Lower lobe of right lung (tissue), 2 donors: ENCODE results near the gene DYNLL2. TPM values are rescaled to one million over a fixed set of nuclear protein-coding genes. Genes with fewer than 3 reads are reported as not detected.

Experiments
- ATAC-seq, 2 donors: fragments of 200-7000 bp; cut with Tn5 transposase; one replicate each; pipeline ENCODE4 v1.9.1; 2020 to 2022; ENCODE audit warnings: mild to moderate bottlenecking in 2 of 2, moderate library complexity in 2 of 2
- DNase-seq: peaks from one replicate; pipeline ENCODE4 v3.0.0-alpha.2; 2020
- H3K27ac ChIP-seq: fragments of 200-600 bp; one replicate; pipeline ENCODE4 v1.8.0; 2022
- H3K27me3 ChIP-seq: fragments of 200-600 bp; one replicate; pipeline ENCODE4 v1.8.0; 2022; ENCODE audit warnings: low read depth
- H3K36me3 ChIP-seq: fragments of 200-600 bp; one replicate; pipeline ENCODE4 v1.8.0; 2022; ENCODE audit warnings: mild to moderate bottlenecking
- H3K4me1 ChIP-seq: fragments of 200-600 bp; one replicate; pipeline ENCODE4 v1.8.0; 2022
- H3K4me3 ChIP-seq: fragments of 200-600 bp; one replicate; pipeline ENCODE4 v1.8.0; 2022; ENCODE audit warnings: mild to moderate bottlenecking
- H3K9me3 ChIP-seq: fragments of 200-600 bp; one replicate; pipeline ENCODE4 v1.8.0; 2022
- CTCF ChIP-seq: fragments of 200-600 bp; IDR thresholded peaks from one replicate; pipeline ENCODE4 v1.8.0; 2022; ENCODE audit warnings: antibody characterized with exemption, mild to moderate bottlenecking
- intact Hi-C: fragments of 100-400 bp; cut with DNase I; formaldehyde crosslinking; loops from one replicate; pipeline ENCODE4 v1.11.0; 2022
- total RNA-seq: library from RNA; stranded (reverse); fragmentation: NEBNext Ultra II Directional; extraction: Animal tissue kit (Norgen Biotek cat#: 25700); gene quantifications from one replicate; pipeline ENCODE4 v1.2.1, GENCODE V29; 2021
- donor health status: DM: no; HTN: yes; CAD: no; lungs with severe emphysema.

Gene DYNLL2
- total RNA-seq, 1 donor from 2014 or later, result 33.8 TPM

GRCh38 chr17:58052407-58052806 is 30.8 kb upstream of the DYNLL2 start:
- Histone ChIP-seq H3K36me3 (no peaks in the 10 kb centered on the region), H3K9me3 (no peaks in the 10 kb centered on the region), H3K4me1 (no peaks in the 10 kb centered on the region), H3K27me3 (no peaks in the 10 kb centered on the region), H3K27ac (no peak overlapping the region), H3K4me3 (no peak overlapping the region)
- no peak for TF ChIP-seq CTCF
- intact Hi-C loops, result no loop called here
- no peak for DNase-seq
- ATAC-seq, result no peak

- H3K27me3 ChIP-seq, result no peaks in the 10 kb centered on the region
- TF ChIP-seq CTCF, result no peak
- H3K27ac ChIP-seq, result no peak overlapping the region
- H3K4me1 ChIP-seq, result no peaks in the 10 kb centered on the region
- ATAC-seq (no peak), DNase-seq (no peak)
- intact Hi-C loops, result no loop called here
- H3K36me3 ChIP-seq, result no peaks in the 10 kb centered on the region
- no peaks in the 10 kb centered on the region for H3K9me3 ChIP-seq
- H3K4me3 ChIP-seq, result no peak overlapping the region
Observed at GRCh38 chr17:58052945-58053715, 30.1 kb upstream of the DYNLL2 start.

- no peak for TF ChIP-seq CTCF
- DNase-seq (no peak), ATAC-seq (no peak)
- Histone ChIP-seq H3K9me3 (no peaks in the 10 kb centered on the region), H3K27me3 (no peaks in the 10 kb centered on the region), H3K4me1 (no peaks in the 10 kb centered on the region), H3K27ac (no peak overlapping the region), H3K36me3 (no peaks in the 10 kb centered on the region), H3K4me3 (no peak overlapping the region)
- intact Hi-C loops, result no loop called here
Observed at GRCh38 chr17:58054641-58055040, 28.6 kb upstream of the DYNLL2 start.

GRCh38 chr17:58056476-58056875 is 26.7 kb upstream of the DYNLL2 start:
- no peaks in the 10 kb centered on the region for H3K27me3 ChIP-seq
- intact Hi-C loops, result no loop called here

GRCh38 chr17:58059141-58059540 is 24.1 kb upstream of the DYNLL2 start:
- DNase-seq (no peak), ATAC-seq (no peak)
- no peaks in the 10 kb centered on the region for H3K36me3 ChIP-seq
- H3K27me3 ChIP-seq, result no peaks in the 10 kb centered on the region
- intact Hi-C loops, result no loop called here
- H3K9me3 ChIP-seq, result no peaks in the 10 kb centered on the region
- no peak for TF ChIP-seq CTCF
- no peak overlapping the region for H3K4me3 ChIP-seq
- no peak overlapping the region for H3K27ac ChIP-seq
- H3K4me1 ChIP-seq, result peaks cover 8% of the 10 kb centered on the region

More at GRCh38 chr17:58056476-58056875, 26.7 kb upstream of the DYNLL2 start:
- no peaks in the 10 kb centered on the region for H3K36me3 ChIP-seq
- H3K4me1 ChIP-seq, result peaks cover 8% of the 10 kb centered on the region
- ATAC-seq, result no peak
- no peak overlapping the region for H3K27ac ChIP-seq
- DNase-seq, result no peak
- H3K4me3 ChIP-seq, result no peak overlapping the region
- TF ChIP-seq CTCF, result no peak
- H3K9me3 ChIP-seq, result no peaks in the 10 kb centered on the region
